Skin epidermis (tissue), 12 donors: ENCODE results near the gene BASP1.
"Not testable (repeated sequence)": the region's sequence is repeated elsewhere in the genome, so short reads cannot be mapped to it uniquely, and the experiment has no call there.

ENCODE experiments used
- H3K27ac ChIP-seq, 21 experiments: fragments of 200-600 bp; sonication (generic) in 11 of 21; one replicate each; pipeline ENCODE4 v1.5.0; 2020; ENCODE audit warnings: mild to moderate bottlenecking in 3 of 21, inconsistent platforms in 2 of 21, moderate library complexity in 2 of 21
- H3K4me3 ChIP-seq, 7 experiments: fragments of 200-600 bp; sonication (generic) in 2 of 7; one replicate each; pipeline ENCODE4 v1.5.0; 2020; ENCODE audit warnings: inconsistent platforms in 2 of 7, mild to moderate bottlenecking in 2 of 7, moderate library complexity in 1 of 7

The BASP1 gene

DNA sequence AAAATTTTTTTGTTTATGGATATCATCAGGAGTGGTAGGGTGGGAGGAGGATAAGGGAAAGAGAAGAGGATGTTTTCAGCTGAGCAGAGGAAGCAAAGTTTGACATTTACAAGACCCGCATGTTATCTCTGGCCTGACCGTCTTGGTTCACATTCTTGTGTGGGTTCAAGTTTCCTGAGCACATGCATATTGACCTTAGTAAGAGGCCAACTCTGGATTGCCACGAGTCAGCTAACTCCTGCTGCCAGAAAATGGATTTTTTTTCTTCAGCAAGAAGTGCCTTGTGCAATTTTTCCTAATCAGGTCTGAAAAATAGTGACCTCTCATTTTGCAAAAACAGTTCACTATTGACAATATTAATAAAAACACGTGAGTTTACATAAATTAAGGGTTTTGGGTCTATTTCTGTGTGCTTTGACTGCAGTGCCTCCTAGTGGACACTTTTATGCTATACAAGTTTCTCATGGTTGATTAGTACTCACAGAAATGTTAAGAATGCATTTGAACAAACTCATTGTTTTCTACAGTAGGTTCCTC is 27.1 kb upstream of the BASP1 start:
- H3K4me3 ChIP-seq: no peak overlapping the region
- H3K27ac ChIP-seq: no peak overlapping the region

DNA sequence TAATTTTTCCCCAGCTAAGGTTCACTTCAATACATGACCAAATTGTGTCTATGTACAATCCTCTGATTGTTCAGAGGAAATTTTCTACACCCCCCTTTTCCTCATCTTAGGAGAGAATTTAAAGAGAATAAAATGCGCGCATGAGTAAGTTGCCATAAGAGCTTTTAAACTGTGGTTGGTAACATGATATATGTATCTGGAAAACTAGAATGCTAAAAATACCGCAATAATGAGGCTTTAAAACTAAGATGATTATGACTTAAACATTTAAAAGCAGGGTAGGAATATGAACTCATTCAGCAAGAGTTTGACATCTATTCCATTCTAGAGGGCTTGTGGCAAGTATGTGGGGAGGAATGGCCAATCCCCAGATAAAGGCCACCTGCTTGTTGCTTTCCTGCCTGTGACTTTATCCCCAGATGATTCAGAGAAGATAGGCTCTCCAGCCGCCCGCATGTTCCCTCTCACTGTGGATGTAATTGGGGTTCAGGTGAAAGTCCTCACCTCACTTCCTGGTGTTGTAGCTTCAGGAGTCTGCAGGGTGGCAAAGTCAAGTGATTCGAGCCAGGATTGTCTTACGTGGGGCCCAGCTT is 26.5 kb upstream of the BASP1 start:
- Histone ChIP-seq H3K4me3 (no peak overlapping the region), H3K27ac (no peak overlapping the region)

DNA sequence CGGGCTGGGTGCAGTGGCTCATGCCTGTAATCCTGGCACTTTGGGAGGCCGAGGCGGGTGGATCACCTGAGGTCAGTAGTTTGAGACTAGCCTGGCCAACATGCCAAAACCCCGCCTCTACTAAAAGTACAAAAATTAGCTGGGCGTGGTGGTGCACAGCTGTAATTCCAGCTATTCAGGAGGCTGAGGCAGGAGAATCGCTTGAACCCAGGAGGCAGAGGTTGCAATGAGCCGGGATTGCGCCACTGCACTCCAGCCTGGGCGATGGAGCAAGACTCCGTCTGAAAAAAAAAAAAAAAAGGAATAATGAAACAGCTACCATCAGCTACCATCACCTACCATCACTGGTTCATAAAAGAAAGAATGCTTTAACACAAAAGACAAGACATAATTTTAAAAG is 25.9 kb upstream of the BASP1 start:
- H3K27ac ChIP-seq, H3K4me3 ChIP-seq: not testable (repeated sequence)

DNA sequence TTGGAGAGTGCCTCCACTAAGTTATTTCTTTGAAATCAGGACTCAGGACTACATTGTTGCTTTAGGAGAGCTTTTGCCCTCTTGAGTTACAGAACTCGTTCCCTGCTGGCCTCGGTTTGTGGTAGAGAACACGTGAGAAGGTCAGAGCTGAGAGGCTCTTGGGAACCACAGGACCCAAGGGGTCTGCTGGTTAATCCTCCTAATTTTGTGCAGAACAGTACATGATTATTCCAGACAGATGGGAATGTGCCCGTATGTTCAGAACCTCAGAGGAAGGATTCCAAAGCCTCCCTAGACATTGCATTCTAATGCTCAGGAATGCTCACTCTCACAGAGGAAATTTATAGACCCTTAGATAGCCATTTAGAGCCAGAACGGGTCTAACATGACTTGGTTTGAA is 25.2 kb upstream of the BASP1 start:
- Histone ChIP-seq H3K27ac (no peak overlapping the region), H3K4me3 (no peak overlapping the region)

DNA sequence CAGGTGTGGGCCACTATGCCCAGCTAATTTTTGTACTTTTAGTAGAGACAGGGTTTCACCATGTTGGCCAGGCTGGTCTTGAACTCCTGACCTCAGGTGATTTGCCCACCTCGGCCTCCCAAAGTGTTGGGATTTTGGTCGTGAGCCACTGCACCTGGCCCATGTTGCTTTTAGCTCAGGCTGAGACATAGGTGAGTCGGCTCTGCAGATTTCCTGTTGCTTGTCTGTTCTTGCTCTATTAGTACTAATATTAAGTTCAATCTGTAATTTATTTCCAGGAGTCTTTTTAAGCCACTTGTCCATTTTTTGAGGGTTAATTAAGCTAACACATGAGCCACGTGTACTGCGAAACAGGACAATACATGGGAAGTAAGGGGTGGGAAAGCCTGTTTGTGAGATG is 21.4 kb upstream of the BASP1 start:
- no peak overlapping the region for H3K27ac ChIP-seq
- H3K4me3 ChIP-seq: no peak overlapping the region

DNA sequence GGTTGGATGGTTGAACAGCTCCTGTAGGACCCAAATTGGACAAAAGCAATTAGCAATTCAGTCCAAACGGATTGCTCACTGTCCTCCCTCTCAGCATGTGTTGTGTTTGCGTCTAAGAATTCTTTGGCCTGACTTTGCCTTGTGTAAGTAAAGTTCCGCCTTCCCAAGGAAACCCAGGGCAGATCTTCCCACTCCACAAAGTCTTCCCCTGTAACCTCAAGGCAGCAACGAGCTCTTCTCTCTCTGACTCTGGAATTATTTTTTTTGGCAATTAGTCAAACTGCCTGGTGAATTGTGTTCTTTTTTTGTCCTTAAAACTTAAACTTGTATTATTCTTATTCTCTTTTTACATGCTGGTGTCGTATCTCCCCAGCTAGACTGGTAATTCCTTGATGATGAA is 20.7 kb upstream of the BASP1 start:
- H3K27ac ChIP-seq: no peak overlapping the region
- H3K4me3 ChIP-seq: no peak overlapping the region

DNA sequence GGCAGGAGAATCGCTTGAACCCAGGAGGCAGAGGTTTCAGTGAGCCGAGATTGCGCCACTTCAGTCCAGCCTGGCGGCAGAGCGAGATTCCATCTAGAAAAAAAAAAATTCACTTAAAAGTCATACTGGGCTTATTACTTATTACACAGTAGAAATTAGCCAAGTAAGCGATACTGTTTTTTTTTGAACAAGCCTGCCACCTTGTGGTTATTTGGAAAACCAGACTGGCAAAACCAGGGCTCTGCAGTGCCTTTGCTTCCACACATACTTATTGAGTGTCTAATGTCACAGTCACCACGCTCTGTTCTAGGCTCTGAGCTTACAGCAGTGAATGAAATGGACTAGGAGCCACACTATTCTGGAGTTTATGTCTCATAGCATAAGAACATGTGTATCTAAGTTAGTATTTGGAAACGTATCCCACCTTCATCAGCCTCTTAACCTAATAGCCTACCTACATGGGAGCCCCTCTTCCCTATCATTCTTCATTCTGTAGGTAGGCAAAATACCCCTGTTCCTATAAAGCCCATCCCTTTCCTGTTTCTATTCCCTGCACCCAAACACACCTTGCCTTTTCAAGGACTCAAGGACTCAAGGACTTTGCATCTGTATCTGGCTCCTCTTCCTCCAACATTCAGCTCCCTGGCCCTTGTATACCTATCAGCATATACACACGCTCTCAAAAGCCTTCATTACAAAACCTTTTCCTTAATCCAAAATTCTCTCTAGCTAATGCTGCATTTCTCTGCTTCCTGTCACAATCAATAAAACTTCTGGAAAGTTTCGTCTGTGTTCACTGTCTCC is 13.9 kb upstream of the BASP1 start:
- Histone ChIP-seq H3K27ac (no peak overlapping the region), H3K4me3 (no peak overlapping the region)

DNA sequence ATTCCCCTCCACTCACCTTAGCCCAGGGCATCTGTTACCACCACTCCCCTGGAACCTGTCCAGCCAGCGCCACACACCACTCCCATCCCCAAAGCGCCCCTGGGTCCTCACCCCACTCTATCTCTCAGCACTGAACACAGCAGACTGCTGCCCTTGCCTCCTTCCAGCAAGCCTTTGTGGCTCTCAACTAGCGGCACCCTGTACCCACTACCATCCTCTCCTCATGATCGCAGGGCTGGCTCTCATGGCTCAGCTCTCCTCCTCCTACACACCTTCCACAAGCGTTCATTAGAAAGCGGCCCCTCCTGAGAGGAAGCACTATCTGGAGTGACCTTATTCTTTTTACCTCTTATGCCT is 13.3 kb upstream of the BASP1 start:
- H3K4me3 ChIP-seq: no peak overlapping the region
- H3K27ac ChIP-seq: no peak overlapping the region

DNA sequence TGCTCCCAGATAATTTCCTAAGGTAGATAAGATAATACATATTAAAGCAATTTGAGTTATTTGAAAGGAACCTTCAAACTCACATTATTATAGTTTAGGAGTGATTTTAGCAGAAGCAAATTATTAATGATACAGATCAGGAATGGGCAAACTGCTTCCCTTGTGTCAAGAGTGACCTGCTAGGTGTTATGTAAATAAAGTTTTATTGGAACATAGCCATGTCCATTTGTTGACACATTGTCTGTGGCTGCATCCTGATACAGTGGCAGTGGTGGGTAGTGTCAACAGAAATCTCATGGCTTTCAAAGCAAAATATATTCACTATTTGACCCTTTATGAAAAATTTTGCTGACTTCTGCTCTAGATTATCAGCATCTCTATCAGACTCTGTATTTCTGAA is 11.4 kb upstream of the BASP1 start:
- no peak overlapping the region for H3K27ac ChIP-seq
- no peak overlapping the region for H3K4me3 ChIP-seq

DNA sequence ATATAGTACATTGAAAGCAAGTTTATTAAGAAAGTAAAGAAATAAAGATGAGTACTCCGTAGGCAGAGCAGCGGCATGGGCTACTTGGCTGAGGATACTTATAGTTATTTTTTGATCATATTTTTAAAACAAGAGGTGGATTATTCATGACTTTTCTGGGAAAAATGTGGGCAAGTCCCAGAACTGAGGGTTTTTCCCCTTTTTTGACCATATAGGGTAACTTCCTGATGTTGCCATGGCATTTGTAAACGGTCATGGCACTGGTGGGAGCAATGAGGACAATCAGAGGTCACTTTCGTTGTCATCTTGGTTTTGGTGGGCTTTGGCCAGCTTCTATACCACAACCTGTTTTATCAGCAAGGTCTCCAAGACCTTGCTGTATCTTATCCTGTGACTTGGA is 5.2 kb upstream of the BASP1 start:
- Histone ChIP-seq H3K27ac (no peak overlapping the region), H3K4me3 (no peak overlapping the region)

DNA sequence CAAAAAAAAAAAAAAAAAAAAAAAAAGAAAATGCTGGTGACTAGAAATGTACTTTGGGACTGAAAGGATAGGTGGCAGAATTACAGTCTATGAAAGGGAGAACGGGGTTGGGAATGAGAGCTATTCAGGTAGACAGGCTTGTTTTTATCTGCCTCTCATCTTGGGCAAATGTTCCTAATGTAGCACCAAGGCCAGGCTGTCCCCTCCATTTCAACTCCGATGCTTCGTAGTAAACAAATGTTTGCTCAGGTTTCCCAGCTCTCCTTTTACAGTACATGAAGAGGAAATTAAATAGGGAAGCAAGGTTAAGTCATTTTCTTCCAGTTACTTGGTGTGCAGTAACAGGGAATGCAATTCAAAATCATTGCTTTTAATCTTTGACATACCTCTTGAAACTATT is 4.4 kb upstream of the BASP1 start:
- no peak overlapping the region for H3K27ac ChIP-seq
- no peak overlapping the region for H3K4me3 ChIP-seq

DNA sequence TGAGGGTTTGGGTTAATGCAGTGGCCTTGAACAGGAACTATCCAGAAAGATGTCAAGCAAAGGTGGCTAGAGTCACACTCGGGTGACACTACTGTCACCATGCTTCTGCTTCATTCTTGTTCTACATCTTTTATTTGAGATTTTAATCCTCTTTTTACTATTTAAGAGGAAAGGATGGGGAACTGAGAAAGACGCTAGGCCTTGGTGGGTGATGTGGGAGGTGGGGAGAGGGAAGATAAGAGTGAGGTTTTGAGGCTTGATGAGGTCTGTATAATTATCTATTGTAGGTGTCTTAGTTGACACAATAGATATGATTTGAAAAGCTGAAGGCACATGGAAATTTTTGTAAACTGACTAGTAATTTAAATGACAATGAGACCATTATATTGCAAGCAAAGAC is 3.5 kb upstream of the BASP1 start:
- H3K4me3 ChIP-seq: no peak overlapping the region
- H3K27ac ChIP-seq: no peak overlapping the region

DNA sequence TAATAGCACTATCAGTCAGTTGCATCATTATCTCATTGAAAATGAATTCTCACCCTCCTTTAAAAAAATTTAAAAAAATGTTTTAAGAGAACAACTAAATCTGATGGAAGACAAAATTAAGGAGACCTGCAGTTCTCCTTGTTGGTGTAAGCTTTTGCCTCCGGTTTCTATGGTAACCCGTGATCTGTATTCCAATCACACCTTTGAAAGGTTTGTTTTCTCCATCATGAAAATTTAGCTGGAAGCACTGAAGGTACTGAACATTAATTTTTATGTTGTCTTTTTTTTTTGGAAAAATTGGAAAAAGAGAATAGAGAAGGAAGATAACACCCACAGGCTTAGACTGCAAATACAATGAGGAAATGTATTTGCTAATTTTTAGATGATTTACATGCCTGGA is 2.5 kb upstream of the BASP1 start:
- H3K4me3 ChIP-seq: no peak overlapping the region
- H3K27ac ChIP-seq: no peak overlapping the region

DNA sequence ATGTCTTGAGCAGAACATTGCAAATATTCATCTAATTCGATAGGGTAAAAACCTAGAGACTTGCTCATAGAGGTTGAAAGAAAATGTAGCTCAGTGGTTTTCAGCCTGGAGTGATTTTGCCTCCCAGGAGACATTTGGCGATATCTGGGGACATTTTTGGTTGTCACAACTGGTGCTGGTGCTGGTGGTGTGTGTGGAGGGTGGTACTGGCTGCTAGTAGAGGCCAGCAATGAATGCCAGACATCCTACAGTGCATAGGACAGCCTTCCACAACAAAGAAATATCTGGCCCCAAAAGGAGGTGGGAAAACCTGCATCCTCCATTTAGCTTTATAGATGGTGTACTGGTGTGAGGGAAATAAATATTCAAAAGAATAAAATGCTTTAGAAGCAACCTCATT is 2.1 kb upstream of the BASP1 start:
- Histone ChIP-seq H3K27ac (no peak overlapping the region), H3K4me3 (no peak overlapping the region)

DNA sequence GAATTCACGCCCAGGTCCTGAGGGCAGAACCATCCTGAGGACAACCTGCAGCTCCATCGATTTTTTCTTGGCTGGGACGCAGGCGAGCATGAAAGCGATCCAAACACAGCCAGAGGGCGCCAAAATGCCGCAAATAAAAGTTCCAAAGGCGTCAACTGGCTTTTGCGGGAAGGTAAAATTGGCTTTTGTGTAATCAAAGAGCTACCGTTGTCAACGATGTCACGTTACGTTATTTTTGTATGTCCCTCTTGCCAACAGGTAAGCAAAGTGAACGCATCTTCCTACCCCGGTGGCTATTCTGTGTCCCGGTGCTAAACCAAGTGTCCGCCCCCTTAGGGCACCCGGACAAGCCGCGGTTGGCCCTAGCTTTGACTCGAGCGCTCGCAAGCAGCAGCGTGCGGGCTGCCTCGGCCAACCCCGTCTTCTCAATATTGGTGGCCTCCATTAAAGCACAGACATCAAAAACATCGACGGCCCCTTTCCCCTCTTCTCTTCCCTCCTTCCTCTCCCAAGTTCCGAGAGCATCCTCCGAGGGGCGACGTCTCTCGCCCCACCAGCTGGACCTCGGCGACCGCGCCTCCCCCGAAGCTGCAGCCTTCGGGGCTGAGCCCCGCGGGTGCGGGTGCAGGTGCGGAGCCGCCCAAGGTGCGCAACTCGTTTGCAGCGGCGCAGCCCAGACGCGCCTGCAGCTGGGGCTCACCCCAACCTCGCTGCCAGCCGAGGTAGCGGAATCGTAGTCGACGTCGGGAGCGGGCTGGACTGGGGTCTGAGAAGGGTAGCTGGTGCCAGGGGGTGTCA is 1.1 kb upstream of the BASP1 start:
- peak overlapping the region; percentile 6 to 74 (median 61) for H3K4me3 ChIP-seq
- H3K27ac ChIP-seq: peak overlapping the region in 10 of 21 experiments; percentile 12 to 89 (median 33)

DNA sequence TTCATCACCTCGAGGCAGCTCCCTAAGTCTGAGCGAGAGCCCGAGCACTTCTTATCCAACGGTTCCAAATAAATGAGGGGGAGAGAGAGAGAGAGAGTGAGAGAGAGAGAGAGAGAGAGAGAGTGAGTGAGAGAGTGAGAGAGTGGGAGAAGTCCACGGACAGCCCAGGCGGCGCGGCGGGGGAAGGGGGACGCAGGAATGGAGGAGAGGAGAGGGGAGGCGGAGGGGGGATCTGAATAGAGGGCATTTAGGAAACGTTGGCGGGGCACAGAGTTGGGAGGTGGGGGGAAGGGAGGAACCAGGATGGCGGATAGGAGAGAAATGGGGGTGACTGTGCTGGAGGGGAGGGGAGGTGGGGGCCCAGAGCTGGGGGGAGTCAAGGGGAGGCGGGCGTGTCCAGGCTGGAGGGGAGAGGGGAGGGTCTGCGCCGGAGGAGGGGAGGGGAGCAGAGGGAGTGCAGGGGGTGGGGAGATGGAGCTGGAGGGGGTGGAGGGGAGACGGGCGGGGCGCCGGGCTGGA is 398 bp upstream of the BASP1 start:
- H3K4me3 ChIP-seq: peak overlapping the region; percentile 47 to 74 (median 61)
- peak overlapping the region in 10 of 21 experiments; percentile 12 to 89 (median 34) for H3K27ac ChIP-seq

DNA sequence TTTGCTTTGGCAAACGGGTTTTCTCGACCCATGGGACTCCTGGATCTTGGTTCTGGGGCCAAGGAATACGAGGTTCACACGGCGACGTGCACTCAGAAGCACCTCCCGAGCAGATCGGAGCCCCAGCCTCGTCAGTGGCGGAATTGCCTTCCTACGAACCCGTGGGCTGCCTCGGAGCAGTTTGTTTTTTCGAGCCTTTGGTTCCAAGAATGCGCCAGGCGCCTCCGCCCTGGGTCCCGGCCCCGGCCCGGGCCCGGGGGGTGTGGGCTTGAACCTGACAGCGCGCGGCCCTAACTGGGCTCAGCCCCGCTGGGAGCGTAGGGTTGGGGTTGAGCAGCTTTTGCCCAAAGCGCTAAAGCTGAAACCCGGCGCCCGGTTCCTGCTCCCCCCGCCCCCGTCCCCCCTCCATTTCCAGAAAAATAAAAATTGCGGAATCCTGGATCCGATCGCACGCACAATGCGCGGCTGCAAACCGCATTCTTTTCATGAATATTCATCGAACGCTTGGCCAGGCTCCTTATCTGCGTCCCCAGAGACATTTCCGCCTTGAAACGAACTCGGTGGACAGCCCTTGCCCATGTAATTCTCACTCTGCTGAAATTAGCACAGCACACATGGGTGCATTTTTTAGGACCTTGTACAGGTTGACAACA is 1.0 kb downstream of the BASP1 start:
- Histone ChIP-seq H3K4me3 (peak overlapping the region; percentile 47 to 74 (median 61)), H3K27ac (peak overlapping the region in 20 of 21 experiments; percentile 34 to 92 (median 77))

DNA sequence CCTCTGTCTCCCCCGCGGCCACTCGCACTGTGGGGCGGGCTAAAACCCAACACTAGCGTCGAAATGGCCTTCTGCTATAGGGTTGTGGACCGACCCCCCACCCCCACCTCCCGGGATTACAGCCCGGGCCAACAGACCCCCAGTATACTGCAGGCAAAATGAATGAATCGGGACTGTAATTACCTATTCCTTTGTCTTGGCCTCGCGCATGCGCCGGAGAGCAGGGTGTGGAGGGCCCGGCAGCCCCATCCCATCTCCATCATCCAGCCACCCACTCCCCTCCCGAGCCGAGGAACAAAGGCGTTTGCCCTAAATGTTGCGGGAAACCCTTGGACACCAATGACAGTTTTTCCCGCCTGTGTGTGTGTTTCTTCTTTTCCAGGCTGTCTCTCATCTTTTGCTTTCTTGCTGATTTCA is 1.6 kb downstream of the BASP1 start:
- Histone ChIP-seq H3K27ac (peak overlapping the region in 18 of 21 experiments; percentile 34 to 92 (median 77)), H3K4me3 (peak overlapping the region; percentile 47 to 74 (median 61))

DNA sequence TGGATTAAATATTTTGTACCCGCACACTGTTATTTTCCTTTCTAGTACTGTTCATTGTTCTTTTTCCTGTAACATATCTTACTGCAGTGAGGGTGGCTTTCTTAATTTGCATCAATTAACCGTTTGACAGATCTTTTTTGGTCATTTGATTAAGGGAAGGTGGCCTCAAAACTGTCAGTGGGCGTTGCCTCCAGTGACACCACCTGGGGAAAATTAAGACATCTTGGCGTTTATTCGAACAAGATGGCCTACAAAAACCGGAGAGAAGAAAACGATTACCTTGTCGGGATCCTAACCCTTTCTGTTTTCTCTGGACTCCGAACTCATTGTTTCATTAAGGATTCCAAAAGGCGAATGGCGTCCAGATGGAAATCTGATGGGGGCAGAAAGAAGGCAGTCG is 2.0 kb downstream of the BASP1 start:
- H3K4me3 ChIP-seq: peak overlapping the region; percentile 47 to 74 (median 61)
- peak overlapping the region in 2 of 21 experiments; percentile 74 to 92 for H3K27ac ChIP-seq

DNA sequence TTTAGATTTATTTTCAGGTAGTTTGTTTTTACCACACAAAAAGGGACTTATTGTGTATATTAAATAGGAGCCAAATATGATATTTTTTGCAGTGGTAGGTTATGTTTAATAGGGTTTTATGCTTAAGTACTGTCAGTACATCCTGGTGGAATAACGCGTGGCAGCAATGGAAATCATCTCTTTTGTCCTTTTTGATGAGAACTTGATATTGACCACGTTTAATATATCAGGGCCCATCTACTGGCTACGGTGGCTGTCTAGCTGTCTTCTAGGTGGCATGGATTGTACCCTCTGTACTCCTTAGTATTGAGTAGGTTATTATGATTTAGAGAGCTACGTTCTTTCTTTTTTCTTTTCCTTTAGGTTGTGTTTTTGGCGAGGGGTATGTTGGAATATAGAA is 2.6 kb downstream of the BASP1 start:
- Histone ChIP-seq H3K4me3 (peak overlapping the region in 1 of 7 experiments; percentile 74), H3K27ac (no peak overlapping the region)
